GM21367 (cell line): Measurements from ENCODE around the gene EDAR.

Experiments used
- ATAC-seq: cut with Tn5 transposase; IDR thresholded peaks from one replicate; pipeline ENCODE4 v1.9.1; 2021; ENCODE audit not compliant: unreplicated experiment

Gene EDAR

GRCh38 chr2:108969856-108970255, 19.2 kb downstream of the EDAR start:
- ATAC-seq, result no peak

DNA sequence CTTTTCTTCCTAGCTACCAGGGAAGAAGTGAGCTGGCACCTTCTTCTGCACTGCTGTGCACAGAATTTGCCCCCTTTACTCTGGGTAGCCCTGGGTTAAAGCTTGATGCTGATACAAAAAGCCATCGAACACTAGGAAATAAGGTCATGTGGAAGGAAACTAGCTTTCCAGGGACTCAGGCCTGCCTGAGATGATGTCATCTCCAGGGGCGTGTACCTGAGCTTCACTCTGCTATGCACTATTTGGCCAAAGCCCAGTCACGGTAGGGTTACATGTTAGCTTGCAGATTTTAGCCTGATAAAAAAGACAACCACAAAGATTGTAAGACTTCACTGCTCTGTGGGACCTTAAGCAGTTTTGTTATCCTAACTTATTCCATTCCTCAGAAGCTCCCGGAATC, 20.4 kb downstream of the EDAR start:
- no peak for ATAC-seq

GRCh38 chr2:108967757-108968156, 21.3 kb downstream of the EDAR start:
- ATAC-seq, result no peak

- ATAC-seq, result no peak
Observed at GRCh38 chr2:108965540-108966289, 23.3 kb downstream of the EDAR start.

DNA sequence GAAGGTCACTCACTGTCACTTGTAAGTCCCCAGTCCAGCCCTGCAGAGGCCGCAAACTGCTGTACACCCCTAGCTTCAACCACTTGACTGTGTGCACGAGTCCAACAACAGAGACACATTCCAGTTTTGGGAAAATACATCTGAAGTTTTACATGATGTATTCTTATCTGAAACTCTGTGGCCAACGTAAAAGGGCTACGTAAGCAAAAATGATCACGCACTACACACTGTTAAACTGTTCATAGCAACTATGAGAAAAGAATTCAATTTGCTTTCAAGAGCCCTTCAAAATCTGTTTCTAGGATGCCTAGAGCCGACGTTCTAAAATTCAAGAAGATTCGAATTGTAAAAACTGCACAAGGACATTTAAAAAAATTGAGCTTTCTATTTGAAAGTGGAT, 26.0 kb downstream of the EDAR start:
- ATAC-seq, result no peak

DNA sequence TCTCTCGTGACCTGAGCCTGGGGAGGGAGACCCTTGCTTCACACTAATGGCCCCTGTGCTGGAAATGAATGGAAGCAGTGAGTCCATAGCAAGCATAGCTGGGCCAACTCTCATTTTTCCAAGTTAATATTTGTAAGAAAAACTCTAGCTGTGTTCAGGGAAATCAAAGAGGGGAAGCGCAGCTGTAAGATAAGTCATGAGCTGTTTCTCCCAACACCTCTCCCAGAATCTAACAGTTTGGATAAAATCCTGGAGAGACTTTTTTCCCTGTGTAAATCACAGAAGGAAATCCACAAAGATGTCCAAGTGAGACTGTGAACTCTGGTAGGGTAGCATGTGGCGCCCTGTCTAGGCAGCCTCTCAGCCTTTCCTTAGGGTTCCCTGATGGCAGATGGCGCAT, 27.2 kb downstream of the EDAR start:
- no peak for ATAC-seq

DNA sequence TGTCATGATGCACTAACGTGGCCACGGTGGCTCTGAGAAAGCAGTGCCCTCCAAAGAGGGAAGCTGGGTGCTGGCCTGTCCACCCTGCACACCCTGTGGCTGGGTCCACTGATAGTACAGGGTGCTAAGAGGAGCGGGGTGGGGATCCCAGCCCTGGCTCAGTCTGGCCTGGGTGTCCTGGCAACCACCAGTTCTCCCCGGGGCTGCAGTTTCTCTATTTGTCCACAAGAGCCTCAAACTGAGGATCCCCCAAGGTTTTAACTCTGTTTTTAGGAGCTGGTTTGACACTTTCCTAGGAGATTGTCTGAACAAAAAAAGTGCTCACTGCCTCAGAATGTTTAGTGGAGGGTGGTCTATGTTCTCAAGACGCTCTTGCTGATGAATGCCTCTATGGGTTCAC, 29.0 kb downstream of the EDAR start:
- ATAC-seq, result no peak

GRCh38 chr2:108959401-108959800, 29.6 kb downstream of the EDAR start:
- no peak for ATAC-seq

GRCh38 chr2:108958632-108959341, 30.2 kb downstream of the EDAR start:
- ATAC-seq, result no peak

- ATAC-seq, result no peak
Observed at GRCh38 chr2:108958002-108958401, 31.0 kb downstream of the EDAR start.

DNA sequence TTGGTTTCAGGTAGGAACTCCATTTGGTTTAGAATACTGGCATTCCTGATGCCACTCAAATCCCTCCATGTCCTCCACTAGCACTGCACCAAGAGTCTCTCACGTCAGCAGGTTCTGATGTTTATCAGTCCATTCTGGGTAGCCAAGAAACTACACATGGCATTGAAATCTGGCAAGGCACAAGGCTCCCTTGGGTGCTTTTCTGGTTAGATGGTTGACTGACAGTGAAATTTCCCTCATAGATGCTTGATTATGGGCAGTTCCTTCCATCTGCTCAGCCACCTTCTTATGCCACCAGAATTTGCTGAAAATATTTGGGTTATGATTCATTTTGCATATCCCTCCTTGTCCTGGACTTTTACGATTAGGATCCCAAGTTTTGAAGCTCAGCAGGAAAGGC, 32.6 kb downstream of the EDAR start:
- no peak for ATAC-seq

DNA sequence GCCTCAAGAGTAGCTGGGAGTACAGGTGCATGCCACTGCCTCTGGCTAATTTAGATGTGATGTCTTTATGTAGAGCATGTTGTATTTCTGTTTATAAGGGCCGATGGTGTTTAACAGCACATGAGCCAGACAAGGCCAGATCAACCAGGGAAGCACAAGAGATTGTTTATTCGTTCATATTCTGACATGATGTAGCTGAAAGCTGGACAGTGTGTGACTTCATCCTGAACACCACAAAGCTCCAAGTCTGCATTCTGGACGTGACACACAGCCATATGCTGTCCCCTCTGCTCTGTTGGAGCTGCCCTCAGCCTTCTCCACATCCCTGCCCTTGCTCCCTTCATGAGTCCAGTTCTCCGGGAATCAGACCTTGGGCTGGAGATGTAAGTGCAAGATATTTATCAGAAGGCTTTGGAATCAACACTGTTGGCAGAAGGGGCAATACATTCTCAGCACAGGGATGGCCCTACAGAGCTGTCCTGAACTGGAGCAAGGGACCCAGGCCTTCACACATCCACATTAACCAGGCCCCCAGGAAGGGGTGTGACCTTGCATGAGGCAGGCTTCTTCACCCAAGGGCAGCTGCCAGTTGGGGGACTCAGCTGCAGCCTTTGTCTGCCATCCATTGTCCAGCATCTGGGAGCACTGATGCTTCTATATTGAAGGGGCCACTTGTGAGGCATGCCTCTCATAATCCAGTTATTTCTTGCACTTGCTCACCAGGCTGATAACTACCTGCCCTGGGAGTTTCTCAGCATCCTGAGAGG, 38.5 kb downstream of the EDAR start:
- ATAC-seq, result no peak

GRCh38 chr2:108949316-108950239, 39.4 kb downstream of the EDAR start:
- no peak for ATAC-seq

DNA sequence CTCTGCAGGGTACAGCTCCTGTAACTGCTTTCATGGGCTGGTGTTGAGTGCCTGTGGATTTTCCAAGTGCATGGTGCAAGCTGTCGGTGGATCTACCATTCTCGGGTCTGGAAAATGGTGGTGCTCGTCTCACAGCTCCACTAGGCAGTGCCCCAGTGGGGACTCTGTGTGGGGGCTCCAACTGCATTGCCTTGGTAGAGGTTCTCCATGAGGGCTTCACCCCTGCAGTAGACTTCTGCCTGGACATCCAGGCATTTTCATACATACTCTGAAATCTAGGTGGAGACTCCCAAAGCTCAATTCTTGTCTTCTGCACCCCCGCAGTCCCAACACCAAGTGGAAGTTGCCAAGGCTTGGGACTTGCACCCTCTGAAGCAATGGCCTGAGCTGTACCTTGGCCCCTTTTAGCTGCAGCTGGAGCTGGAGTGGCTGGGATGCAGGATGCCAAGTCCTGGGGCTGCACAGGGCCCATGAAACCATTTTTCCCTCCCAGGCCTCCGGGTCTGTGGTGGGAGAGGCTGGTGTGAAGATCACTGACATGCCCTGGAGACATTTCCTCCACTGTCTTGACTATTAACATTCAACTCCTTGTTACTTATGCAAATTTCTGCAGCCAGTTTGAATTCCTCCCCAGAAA, 41.6 kb downstream of the EDAR start:
- ATAC-seq, result no peak

DNA sequence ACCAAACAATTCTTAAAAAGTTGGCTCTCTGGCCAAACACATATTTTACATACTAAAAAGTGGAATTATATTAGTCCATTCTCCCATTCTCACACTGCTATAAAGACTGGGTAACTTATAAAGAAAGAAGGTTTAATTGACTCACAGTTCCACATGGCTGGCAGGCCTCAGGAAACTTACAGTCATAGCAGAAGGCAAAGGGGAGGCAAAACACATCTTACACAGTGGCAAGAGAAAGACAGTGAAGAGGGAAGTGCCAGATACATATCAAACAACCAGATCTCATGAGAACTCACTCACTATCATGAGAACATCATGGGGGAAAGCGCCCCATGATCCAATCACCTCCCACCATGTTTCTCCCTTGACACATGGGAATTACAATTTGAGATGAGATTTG, 42.6 kb downstream of the EDAR start:
- no peak for ATAC-seq

DNA sequence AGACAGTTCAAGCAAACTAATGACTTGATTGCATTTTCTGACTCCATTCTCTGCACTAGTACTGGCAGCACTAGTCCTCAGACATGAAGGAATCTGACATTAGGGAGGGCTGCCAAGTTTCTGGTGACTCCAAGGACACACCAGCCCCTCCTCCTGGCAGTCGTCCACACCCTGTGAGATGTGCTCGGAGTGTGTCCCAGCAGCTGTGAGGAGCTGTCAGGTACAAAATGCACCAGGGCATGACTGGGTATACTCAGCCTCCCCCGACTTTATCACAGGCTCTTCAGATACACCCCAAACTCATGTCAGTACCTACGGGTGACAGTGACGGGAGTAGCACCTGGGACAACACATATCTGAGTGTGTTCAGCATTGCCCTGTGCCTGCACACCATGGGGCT, 43.1 kb downstream of the EDAR start:
- no peak for ATAC-seq

DNA sequence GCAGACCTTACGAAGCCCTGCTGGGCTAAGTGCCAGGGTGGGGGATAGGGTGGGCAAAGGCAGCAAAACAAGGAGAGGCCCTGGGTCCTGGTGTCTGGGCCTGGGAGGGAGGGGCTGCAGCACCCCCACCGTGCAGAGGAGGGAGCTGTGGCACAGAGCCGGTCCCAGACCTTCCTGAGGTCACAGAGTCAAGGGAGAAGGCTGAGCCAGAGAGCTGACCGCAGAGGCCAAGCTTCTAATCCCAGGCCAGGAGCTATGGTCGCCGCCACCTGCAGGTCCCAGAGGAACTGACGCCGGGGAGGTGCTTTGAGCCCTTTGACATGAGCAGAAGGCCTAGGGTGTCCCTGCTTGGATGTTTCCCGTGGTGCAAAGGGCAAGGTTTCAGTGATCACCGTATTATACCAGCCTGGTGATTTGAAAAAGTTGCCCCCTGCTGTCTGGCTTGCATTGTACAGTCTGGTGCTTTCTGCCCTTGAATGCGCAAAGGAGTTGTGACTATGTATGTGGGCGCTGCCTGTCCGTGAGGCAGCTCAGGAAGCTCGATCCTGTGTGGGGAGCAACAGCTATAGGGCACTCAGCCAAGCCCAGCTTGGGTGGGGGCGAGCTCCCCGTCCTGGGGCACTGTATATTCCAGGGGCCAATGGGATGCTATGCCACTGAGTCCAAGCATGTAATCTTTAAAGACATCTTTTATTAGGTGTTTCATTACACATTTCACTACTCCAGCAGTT, 44.3 kb downstream of the EDAR start:
- ATAC-seq, result no peak

DNA sequence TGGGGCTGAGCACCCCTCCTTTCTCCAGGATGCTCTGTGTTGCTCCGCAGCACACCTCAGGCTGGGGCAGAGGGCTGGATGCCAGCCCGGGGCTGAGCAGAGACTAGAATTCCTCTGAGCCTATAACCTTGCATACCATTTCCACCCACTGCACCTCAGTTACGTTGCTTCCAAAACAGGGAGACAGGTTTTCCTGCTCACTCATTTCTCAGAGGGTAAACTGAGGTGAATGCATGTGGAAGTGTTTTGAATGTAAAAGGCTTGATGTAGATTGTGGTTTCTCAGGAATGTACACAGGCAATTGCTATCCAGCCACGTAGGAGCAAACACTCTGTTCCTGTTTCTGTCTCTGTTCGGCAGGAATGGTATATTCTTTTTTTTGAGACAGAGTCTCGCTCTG, 45.3 kb downstream of the EDAR start:
- no peak for ATAC-seq

GRCh38 chr2:108942888-108943287, 46.1 kb downstream of the EDAR start:
- no peak for ATAC-seq
